K562 (cell line): ENCODE results near the gene GGACT. TPM values are rescaled to one million over a fixed set of nuclear protein-coding genes. Genes with fewer than 3 reads are reported as not detected.

Experiments used
- ATAC-seq: fragments of 200-7000 bp; cut with Tn5 transposase; 3 replicates; pipeline ENCODE4 v1.9.1; 2020; ENCODE audit warnings: moderate library complexity
- BruUV-seq: library from RNA; stranded (reverse); fragments of 400-500 nt; replicated peaks from 2 replicates; lab custom pipeline; 2021; lab: Mats Ljungman, UMichigan
- CTCF ChIA-PET: fragments of 300-600 bp; formaldehyde crosslinking; extraction: SDS; loops from one replicate; lab custom pipeline; 2021; ENCODE audit warnings: low intra/inter-chr PET ratio; lab: Yijun Ruan, JAX
- POLR2A ChIA-PET: fragments of 300-600, 350-650 bp; sonication (Branson Sonifier 250); formaldehyde crosslinking; extraction: SDS; loops from one replicate; lab custom pipeline; 2021; ENCODE audit warnings: antibody characterized with exemption, inconsistent platforms; lab: Yijun Ruan, JAX
- DNase-seq, 4 experiments: peaks; one replicate each; pipeline versions ENCODE4 v3.0.0 to v3.0.0-alpha.2; 2011 to 2018; ENCODE audit warnings: low spot score in 3 of 4, mixed read lengths in 3 of 4; ENCODE audit errors: extremely low read depth in 1 of 4
- FAIRE-seq: peaks from 2 replicates; lab custom pipeline; 2011; peaks lifted over from hg19 to GRCh38; lab: Jason Lieb, UNC
- H2AFZ ChIP-seq: 2 replicates; pipeline ENCODE4 v1.6.0; 2011; ENCODE audit warnings: low read depth, low read length, control low read depth, inconsistent platforms
- H3K27ac ChIP-seq: fragments of 200-600 bp; 3 replicates; pipeline ENCODE4 v1.8.0; 2011; ENCODE audit warnings: low read depth, mild to moderate bottlenecking, control low read depth, inconsistent platforms, low read length, moderate library complexity, mixed read lengths; ENCODE audit errors: extremely low read depth
- H3K27me3 ChIP-seq, 2 experiments: fragments of 300-600 bp in 1 of 2; 2 replicates in 1 of 2; 3 replicates in 1 of 2; pipeline versions ENCODE4 v1.6.0 to v1.8.0; 2011; ENCODE audit warnings: inconsistent platforms in 2 of 2, low read length in 2 of 2, mild to moderate bottlenecking in 1 of 2, mixed read lengths in 1 of 2, moderate library complexity in 1 of 2; ENCODE audit not compliant: control insufficient read depth in 2 of 2, insufficient read depth in 2 of 2
- H3K36me3 ChIP-seq: fragments of 300-600 bp; 3 replicates; pipeline ENCODE4 v1.8.0; 2011; ENCODE audit warnings: mild to moderate bottlenecking, low read length, inconsistent platforms; ENCODE audit not compliant: control insufficient read depth, insufficient read depth
- H3K4me1 ChIP-seq, 2 experiments: fragments of 200-600 bp in 1 of 2; replicated peaks in 1 of 2; 2 replicates in 1 of 2; 3 replicates in 1 of 2; pipeline versions ENCODE4 v1.5.1 to v1.8.0; 2011; ENCODE audit warnings: inconsistent platforms in 2 of 2, low read length in 2 of 2, mild to moderate bottlenecking in 1 of 2, mixed read lengths in 1 of 2, moderate library complexity in 1 of 2; ENCODE audit not compliant: control insufficient read depth in 2 of 2, insufficient read depth in 2 of 2
- H3K4me2 ChIP-seq: 2 replicates; pipeline ENCODE4 v1.6.1; 2011; ENCODE audit warnings: low read length, control low read depth, inconsistent platforms, mixed read lengths; ENCODE audit not compliant: insufficient read depth
- H3K4me3 ChIP-seq: fragments of 200-600 bp; sonication (generic), shearing (Covaris generic); 2 replicates; pipeline ENCODE4 v1.5.1; 2016; ENCODE audit warnings: control low read depth, inconsistent platforms
- H3K79me2 ChIP-seq: fragments of 200-600 bp; 3 replicates; pipeline ENCODE4 v1.8.0; 2011; ENCODE audit warnings: low read length, inconsistent platforms; ENCODE audit not compliant: control insufficient read depth, insufficient read depth
- H3K9ac ChIP-seq, 2 experiments: 2 replicates each; pipeline versions ENCODE4 v1.6.0 to v1.6.1; 2011; ENCODE audit warnings: low read depth in 2 of 2, low read length in 2 of 2, control low read depth in 1 of 2, inconsistent platforms in 1 of 2, mild to moderate bottlenecking in 1 of 2, mixed read lengths in 1 of 2; ENCODE audit not compliant: insufficient read depth in 1 of 2
- H3K9me1 ChIP-seq: one replicate; pipeline ENCODE4 v1.6.0; 2011; ENCODE audit warnings: inconsistent platforms, mild to moderate bottlenecking, low read length, moderate library complexity; ENCODE audit not compliant: control insufficient read depth, insufficient read depth
- H3K9me3 ChIP-seq: replicated peaks from 2 replicates; pipeline ENCODE4 v1.5.1; 2011; ENCODE audit warnings: low read depth, low read length, inconsistent platforms; ENCODE audit not compliant: control insufficient read depth, insufficient read depth
- H4K20me1 ChIP-seq: replicated peaks from 2 replicates; pipeline ENCODE4 v1.6.1; 2011; ENCODE audit warnings: low read length, inconsistent platforms, mixed read lengths; ENCODE audit not compliant: control insufficient read depth, insufficient read depth
- ARID1B ChIP-seq: fragments of 450-650 bp; IDR thresholded peaks from 2 replicates; pipeline ENCODE4 v1.6.1; 2016; ENCODE audit warnings: antibody characterized with exemption, mild to moderate bottlenecking, inconsistent platforms
- BCLAF1 ChIP-seq, 2 experiments: fragments of 450-650 bp in 1 of 2; IDR thresholded peaks; 2 replicates each; pipeline ENCODE4 v1.6.1; 2011 to 2017; ENCODE audit warnings: low read depth in 2 of 2, antibody characterized with exemption in 1 of 2, borderline replicate concordance in 1 of 2, low read length in 1 of 2, mild to moderate bottlenecking in 1 of 2, mixed read lengths in 1 of 2; ENCODE audit not compliant: control insufficient read depth in 1 of 2
- EP300 ChIP-seq: IDR thresholded peaks from 2 replicates; pipeline ENCODE4 v1.6.1; 2012; ENCODE audit warnings: low read length, improper control_type of control experiment
- EP400 ChIP-seq: fragments of 450-650 bp; IDR thresholded peaks from 2 replicates; pipeline ENCODE4 v1.6.1; 2017; ENCODE audit warnings: antibody characterized with exemption, mild to moderate bottlenecking, moderate library complexity
- ESRRA ChIP-seq: fragments of 450-650 bp; IDR thresholded peaks from 2 replicates; pipeline ENCODE4 v1.6.1; 2014; ENCODE audit warnings: low read depth, mild to moderate bottlenecking, moderate library complexity, borderline replicate concordance
- ETS2 ChIP-seq: IDR thresholded peaks from 2 replicates; pipeline ENCODE4 v1.6.1; 2016; ENCODE audit warnings: borderline replicate concordance, missing genetic modification characterization, mild to moderate bottlenecking, moderate library complexity, missing compliant biosample characterization; ENCODE audit not compliant: poor library complexity, severe bottlenecking
- FOXA1 ChIP-seq: fragments of 450-650 bp; IDR thresholded peaks from 2 replicates; pipeline ENCODE4 v1.6.1; 2016; ENCODE audit warnings: mild to moderate bottlenecking, borderline replicate concordance
- FOXO4 ChIP-seq: fragments of 450-650 bp; formaldehyde crosslinking; IDR thresholded peaks from 2 replicates; pipeline ENCODE4 v1.4.0; 2020; ENCODE audit warnings: mild to moderate bottlenecking, moderate library complexity
- SP1 ChIP-seq: sonication (generic); formaldehyde crosslinking; IDR thresholded peaks from 2 replicates; pipeline ENCODE4 v1.8.1; 2022; ENCODE audit warnings: mild to moderate bottlenecking, missing genetic modification reagents
- TCFL5 ChIP-seq: fragments of 250-450 bp; sonication (Bioruptor Pico); conservative IDR thresholded peaks from 2 replicates; pipeline ENCODE4 v1.6.1; 2021; ENCODE audit warnings: mild to moderate bottlenecking, moderate library complexity, matching md5 sums
- TRIM28 ChIP-seq: fragments of 450-650 bp; IDR thresholded peaks from 2 replicates; pipeline ENCODE4 v1.6.1; 2017
- ZNF23 ChIP-seq: fragments of 250-450 bp; sonication (Bioruptor Pico); IDR thresholded peaks from 2 replicates; pipeline ENCODE4 v1.4.0; 2020; ENCODE audit warnings: mild to moderate bottlenecking
- ZNF41 ChIP-seq: fragments of 250-450 bp; sonication (Bioruptor Pico); conservative IDR thresholded peaks from 2 replicates; pipeline ENCODE4 v1.4.0; 2020; ENCODE audit warnings: mild to moderate bottlenecking
- ZNF592 ChIP-seq: fragments of 450-650 bp; IDR thresholded peaks from 2 replicates; pipeline ENCODE4 v1.6.1; 2017; ENCODE audit warnings: antibody characterized with exemption, mild to moderate bottlenecking
- WGBS: fragments of 100-300 bp; shearing (Covaris generic); methylation state at CpG from one replicate; pipeline ENCODE4 v1.1.6; 2016; ENCODE audit warnings: low coverage, mixed read lengths; ENCODE audit not compliant: insufficient coverage; ENCODE audit errors: missing lambda C conversion rate; 5-methylcytosine and 5-hydroxymethylcytosine counted together
- in situ Hi-C: fragments of 300-500 bp; cut with MboI; formaldehyde crosslinking; loops from 4 replicates; pipeline ENCODE4 v1.15.0; 2018; ENCODE audit warnings: inconsistent platforms, mixed read lengths
- intact Hi-C: fragments of 100-400 bp; cut with micrococcal nuclease; formaldehyde crosslinking; loops from 2 replicates; pipeline ENCODE4 v1.14.2; 2022
- polyA plus RNA-seq, 8 experiments: library from polyadenylated mRNA; depleted of rRNA in 4 of 8; stranded (reverse) in 5 of 8; unstranded in 3 of 8; fragments of >200 nt; fragmentation: Nextera tagmentation in 2 of 8; fragmentation: Illumina TruSeq in 1 of 8; extraction: Ambion mirVana in 2 of 8; extraction: Trizol in 1 of 8; gene quantifications; 2 replicates each; pipeline versions ENCODE4 v1.2.1 to v1.2.3, GENCODE V29; 2011 to 2014; ENCODE audit warnings: inconsistent platforms in 1 of 8, missing spikeins in 1 of 8
- total RNA-seq, 7 experiments: library from RNA; depleted of rRNA in 6 of 7; stranded (reverse); fragments of >200 nt in 6 of 7; fragmentation: Illumina TruSeq in 2 of 7; extraction: Trizol in 2 of 7; gene quantifications; 2 replicates each; pipeline versions ENCODE4 v1.2.1 to v1.2.3, GENCODE V29; 2011 to 2021; ENCODE audit warnings: low replicate concordance in 1 of 7

Gene GGACT
- total and polyA plus RNA-seq, 9 of the 15 experiments (the other 6 are each of a cell fraction or from before 2014, with no cell fraction given) = 0.20 to 3.2 (median 1.7) TPM

GRCh38 chr13:100503622-100504021 lies 85.0 kb downstream of the GGACT start (continued):
- TF ChIP-seq ZNF592 (no peak), FOXA1 (no peak), FOXO4 (no peak), EP300 (no peak)

- Histone ChIP-seq H3K27ac (no peak overlapping the region), H3K4me2 (no peak overlapping the region), H3K4me1 (peaks cover 0 to 5% of the 10 kb centered on the region in 2 experiments; a peak in 2 of 5 replicates), H3K79me2 (no peaks in the 10 kb centered on the region), H3K9me3 (no peaks in the 10 kb centered on the region), H3K36me3 (no peaks in the 10 kb centered on the region), H3K9ac (no peak overlapping the region), H3K4me3 (no peak overlapping the region), H2AFZ (no peak overlapping the region), H4K20me1 (no peaks in the 10 kb centered on the region), H3K27me3 (no peaks in the 10 kb centered on the region), H3K9me1 (no peaks in the 10 kb centered on the region)
- BruUV-seq = no TSS peak
- ATAC-seq (no peak), DNase-seq (no peak), FAIRE-seq (no peak)
- whole genome bisulfite sequencing = 0% methylated on average over 2 of the region's 2 CpGs
- in situ Hi-C loops (no loop called here), intact Hi-C loops (no loop called here)
- POLR2A ChIA-PET = no interaction called here
- CTCF ChIA-PET = no interaction called here
- TF ChIP-seq EP400 (no peak), TRIM28 (no peak), TCFL5 (CRISPR knock-in tag) (no peak), SP1 (no peak), ESRRA (no peak), ZNF41 (no peak), ZNF23 (no peak), ARID1B (peak; percentile 54), BCLAF1 (IDR thresholded peaks at IDR 0.05; ENCODE audit: borderline replicate concordance in 1 of 2, control insufficient read depth in 1 of 2, low read depth in 2 of 2, low read length in 1 of 2) (no peak), ETS2 (tag) (no peak)
These were observed 86.1 kb downstream of the GGACT start for GRCh38 chr13:100502446-100502845.
